Endometrial microvascular endothelial cells (primary cell): ENCODE data around the gene HOXA9. TPM values are rescaled to one million over a fixed set of nuclear protein-coding genes. Genes with fewer than 3 reads are reported as not detected.

Experiments
- in situ Hi-C: cut with HindIII; loops from 2 replicates; pipeline ENCODE4 v1.10.0; 2017; ENCODE audit warnings: low sequenced_read_pairs, low pct_unique_long_range_greater_than_20kb; ENCODE audit errors: inconsistent ontology term
- total RNA-seq: library from RNA; depleted of rRNA; stranded (reverse); fragments of >200 nt; gene quantifications from one replicate; pipeline ENCODE4 v1.2.3, GENCODE V29; 2015; ENCODE audit errors: inconsistent ontology term

The HOXA9 gene
- total RNA-seq, 1 donor from 2014 or later, result 47.0 TPM

DNA sequence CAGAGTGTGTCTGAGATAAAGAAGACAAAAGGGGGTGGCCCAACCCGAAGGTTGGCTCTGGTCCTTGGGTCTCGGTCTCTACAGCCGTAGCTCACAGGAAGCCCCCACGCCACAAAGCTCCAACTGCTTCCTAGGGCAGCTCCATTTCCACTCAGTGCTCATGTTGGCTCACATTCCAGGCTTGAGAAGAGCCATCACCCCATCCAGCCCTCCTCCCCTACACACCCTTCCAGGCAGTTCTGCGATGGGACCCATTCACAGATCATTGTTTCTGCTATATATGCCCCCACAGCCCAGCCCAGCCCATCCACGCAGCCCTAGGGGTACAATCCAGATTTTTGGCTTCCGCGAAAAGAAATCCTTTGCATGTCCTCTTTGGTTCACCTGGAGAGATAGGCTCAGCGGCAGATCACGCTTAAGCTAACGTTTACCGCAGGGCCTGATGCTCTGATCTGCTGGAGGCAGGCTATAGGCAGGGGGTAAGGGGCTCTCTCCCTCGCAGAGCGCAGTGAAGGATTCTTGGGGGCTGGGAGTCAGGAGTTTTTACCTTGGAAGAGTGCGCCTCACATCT, 25.9 kb upstream of the HOXA9 start:
- in situ Hi-C loops, result no loop called here

GRCh38 chr7:27189997-27190748, 24.8 kb upstream of the HOXA9 start:
- in situ Hi-C loops, result no loop called here

GRCh38 chr7:27189295-27189996, 24.1 kb upstream of the HOXA9 start:
- in situ Hi-C loops, result no loop called here

DNA sequence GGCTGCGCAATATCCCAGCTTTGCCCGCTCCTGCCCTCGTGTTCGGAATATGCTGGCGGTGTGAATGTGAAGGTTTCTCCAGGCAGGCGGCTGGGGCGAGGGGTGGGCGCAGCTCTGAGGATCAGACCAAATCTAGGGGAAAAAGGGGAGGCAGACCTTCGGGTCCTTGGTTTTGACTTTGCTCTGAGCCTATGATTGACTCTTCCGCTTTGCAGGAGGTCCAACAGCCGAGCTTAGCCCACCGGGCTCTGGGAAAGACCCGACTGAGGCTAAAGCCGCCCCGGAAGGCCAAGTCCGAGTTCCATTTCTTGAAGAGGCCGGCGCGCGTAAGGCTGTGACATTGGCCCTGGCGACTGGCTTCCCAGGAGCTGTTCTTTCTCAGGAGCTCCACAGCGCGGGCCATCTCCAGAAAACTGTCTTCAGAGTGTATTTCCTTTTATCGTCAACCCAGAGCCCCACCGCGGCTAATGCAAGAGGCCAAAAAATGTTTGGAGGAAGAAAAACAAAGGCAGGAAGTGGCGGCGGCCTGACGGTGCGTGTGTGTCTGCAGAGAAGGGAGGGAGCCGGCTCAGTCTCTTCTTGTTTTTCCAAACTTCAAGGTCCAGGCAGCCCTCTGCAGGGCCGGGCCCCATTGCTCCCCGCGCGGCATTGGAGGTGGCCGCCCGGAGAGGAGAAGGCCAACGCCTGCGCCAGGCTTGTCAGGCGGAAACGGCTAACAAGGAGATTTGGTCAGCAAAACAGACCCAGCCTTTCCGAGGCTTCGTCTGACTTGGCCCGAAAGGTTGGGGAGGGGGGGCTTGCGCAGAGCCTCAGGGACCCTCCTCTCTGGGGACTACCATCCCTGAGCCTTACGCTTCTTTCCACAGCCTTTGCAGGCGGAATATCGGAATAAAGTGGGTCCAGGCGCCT, 23.3 kb upstream of the HOXA9 start:
- in situ Hi-C loops, result no loop called here

DNA sequence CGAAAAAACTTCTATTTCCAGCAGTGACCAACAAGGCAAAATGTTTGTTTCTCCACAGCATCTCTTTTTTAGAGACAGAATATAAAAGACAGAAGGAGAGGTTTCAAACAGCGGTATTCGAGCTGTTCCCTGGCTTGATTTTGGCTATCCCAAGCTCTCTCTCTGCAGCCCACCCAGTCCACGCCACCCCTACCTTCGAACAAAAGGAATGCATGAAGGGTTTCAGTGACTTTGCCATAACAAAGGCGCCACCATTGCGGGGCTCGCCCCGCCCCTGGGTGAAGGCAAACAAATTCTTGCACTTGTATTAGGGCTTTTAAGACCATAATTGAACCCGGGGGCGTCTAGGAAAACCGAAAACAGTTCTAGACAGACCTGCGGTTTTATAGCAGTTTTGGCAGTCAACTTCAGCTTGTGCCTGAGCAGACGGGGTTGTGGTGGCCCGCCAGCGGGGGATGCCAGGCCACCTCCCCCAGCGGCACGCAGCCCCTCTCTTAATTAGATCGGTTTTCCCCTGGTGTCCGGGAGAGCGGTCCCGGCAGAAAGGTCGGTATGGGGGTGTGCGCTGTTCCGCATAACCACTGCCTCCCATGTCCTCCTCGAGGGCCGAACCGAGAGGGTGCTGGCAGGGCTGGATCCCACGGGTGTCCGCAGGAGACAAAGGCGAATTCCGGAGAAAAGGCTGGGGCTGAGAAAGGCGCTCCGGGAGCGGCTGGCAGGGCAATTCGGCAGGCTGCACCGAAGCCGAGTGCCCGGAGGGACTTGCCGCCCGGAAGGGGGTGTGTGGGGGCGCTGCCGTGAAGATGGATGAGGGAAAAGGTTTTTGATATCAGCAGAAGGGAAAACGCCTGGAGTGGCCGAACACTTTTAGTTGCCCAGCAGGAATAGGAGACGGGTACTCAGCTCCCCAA, 22.4 kb upstream of the HOXA9 start:
- in situ Hi-C loops, result no loop called here

DNA sequence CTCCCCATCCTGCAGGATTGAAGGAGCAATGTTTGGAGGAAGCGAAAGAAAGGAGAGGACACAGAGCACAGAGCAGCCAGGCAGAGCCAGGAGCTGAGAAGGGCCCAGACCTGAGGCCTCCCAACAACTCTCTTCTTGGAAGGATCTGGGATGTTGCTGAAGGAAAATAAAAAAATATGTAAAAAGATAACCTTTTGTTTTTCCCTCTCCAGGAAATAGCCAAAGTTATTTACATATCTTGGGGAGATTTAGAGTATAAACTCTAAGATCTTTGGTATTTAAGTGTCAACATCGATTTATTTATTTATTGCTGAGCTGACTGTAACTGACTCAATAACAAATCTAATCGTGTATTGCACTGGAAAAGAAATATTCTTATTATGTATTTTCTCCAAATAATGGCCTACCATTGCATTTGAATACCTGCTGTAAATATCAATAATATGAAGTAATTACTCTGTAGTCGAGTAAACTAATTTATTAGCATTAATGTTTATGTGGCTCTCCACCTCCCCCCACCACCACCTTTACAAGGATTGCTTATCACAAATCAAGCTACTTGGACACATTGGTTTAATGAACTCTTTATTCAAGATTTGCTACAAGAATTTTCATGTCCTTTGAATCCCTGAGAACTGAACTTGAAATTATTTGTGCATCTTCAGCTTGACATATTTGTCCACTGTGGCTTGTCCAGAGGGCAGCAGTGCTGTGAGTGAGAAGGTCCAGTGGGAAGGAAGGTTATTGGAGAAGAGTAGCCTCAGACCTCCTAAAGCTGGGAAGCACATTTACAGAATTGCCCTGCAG, 21.5 kb upstream of the HOXA9 start:
- in situ Hi-C loops, result no loop called here

GRCh38 chr7:27185854-27186667, 20.7 kb upstream of the HOXA9 start:
- in situ Hi-C loops, result no loop called here

GRCh38 chr7:27185013-27185853, 19.9 kb upstream of the HOXA9 start, which contains the start of gene HOXA11:
Gene HOXA11, minus strand, starts transcription at chr7:27185232. Its CDS starts 88 bp downstream, at chr7:27185144.
- in situ Hi-C loops, result no loop called here

GRCh38 chr7:27184337-27185012, 19.1 kb upstream of the HOXA9 start:
- in situ Hi-C loops, result no loop called here

DNA sequence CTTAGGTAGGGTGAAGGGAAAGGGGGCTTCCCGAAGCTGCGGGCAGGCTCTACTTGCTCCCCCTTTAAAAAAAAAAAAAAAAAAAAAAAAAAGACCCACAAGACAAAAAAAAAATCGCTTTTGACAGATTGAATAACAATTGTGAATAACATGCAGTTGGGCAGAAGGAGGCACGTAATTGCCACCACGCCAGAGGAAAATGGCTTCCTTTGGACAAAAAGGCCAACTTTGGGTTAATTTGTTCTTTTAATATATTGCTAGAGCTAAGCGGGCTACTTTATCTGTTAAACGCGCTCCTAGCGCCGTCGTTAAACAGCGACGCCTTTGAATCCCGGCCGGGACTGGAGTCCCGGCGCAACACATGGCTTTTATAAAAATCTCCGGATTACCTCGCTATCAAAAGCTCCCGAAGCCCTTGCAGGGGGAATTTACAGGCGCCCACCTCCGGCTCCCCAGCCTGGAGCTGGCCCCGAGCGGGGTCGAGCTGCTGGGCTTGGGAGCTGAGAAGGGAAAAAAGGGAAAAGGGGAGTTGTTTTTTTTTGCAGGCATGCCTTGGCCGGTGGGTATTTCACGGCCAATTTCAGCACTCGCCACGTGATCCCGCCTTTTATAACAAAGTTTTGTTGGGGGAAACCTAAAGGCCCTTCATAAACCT, 18.5 kb upstream of the HOXA9 start:
- in situ Hi-C loops, result no loop called here

- in situ Hi-C loops, result no loop called here
These were observed 17.7 kb upstream of the HOXA9 start for GRCh38 chr7:27182861-27183681.

DNA sequence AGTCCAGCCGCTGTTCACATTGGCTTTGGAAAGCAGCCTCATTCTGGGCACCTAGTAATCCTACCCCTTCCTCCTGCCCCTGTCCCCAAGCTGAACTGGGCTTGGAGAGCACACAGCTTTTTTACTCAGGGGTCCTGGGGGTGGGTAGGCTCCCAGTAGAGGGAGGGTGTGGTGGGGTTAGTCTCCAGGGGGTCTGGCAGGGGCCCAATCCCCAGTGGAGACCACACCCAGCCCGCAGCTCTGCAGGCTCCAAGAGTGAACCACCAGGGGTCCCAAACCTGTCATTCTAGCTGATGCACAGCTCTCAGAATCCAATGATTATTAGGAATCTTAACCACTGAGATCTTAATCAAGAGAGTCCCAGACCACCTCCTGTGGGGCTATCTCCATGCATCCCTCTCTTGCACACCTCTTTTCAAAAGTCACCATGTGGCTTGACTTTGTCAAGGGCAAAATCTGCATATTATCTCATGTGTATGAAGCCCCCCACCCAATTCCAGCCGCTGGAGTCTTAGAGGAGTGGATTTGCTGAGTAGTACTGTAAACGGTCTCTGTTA, 17.0 kb upstream of the HOXA9 start:
- in situ Hi-C loops, result no loop called here

GRCh38 chr7:27181795-27182275, 16.5 kb upstream of the HOXA9 start:
- in situ Hi-C loops, result no loop called here
